ENCODE data around the gene WSCD1. TPM values are rescaled to one million over a fixed set of nuclear protein-coding genes. Genes with fewer than 3 reads are reported as not detected.

WSCD1 gene
- total and polyA plus RNA-seq, 9 donors, result 0.53 to 4.4 (median 1.7) TPM

DNA sequence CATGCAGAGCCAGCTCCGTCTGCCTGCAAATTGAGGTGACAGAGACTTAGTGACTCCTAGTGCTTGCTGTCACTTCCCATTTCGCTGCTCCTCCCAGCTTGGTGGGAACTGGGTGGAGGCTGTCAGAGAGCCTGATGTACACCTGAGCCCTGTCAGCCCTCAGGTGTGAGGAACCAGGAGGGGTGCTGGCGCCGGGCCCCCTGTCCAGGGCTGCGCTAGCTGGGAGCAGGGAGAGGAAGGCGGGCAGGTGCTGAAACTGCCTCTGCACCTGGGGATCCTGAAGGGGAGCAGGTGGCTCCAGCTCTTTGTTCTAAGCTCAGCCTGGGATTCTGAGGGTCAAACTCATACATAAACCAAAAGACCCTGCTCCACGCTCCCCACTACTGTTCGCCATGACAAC is 10.8 kb upstream of the WSCD1 start:
- H3K27ac ChIP-seq, result no peak overlapping the region
- no peaks in the 10 kb centered on the region for H3K4me1 ChIP-seq (ENCODE audit: insufficient read depth)
- no peaks in the 10 kb centered on the region for H3K27me3 ChIP-seq
- H3K9me3 ChIP-seq, result no peaks in the 10 kb centered on the region
- 75 to 81% (median 80%) methylated on average over 8 of the region's 8 CpGs for WGBS, 3 donors
- H3K4me3 ChIP-seq, result no peak overlapping the region
- intact Hi-C loops (cut with DNase I), result no loop called here
- DNase-seq, result no peak
- no peaks in the 10 kb centered on the region for H3K36me3 ChIP-seq
- TF ChIP-seq POLR2A (IDR thresholded peaks at IDR 0.05), result no peak
- no peak for TF ChIP-seq EP300 (IDR thresholded peaks at IDR 0.05)
- TF ChIP-seq, protein P1, sequence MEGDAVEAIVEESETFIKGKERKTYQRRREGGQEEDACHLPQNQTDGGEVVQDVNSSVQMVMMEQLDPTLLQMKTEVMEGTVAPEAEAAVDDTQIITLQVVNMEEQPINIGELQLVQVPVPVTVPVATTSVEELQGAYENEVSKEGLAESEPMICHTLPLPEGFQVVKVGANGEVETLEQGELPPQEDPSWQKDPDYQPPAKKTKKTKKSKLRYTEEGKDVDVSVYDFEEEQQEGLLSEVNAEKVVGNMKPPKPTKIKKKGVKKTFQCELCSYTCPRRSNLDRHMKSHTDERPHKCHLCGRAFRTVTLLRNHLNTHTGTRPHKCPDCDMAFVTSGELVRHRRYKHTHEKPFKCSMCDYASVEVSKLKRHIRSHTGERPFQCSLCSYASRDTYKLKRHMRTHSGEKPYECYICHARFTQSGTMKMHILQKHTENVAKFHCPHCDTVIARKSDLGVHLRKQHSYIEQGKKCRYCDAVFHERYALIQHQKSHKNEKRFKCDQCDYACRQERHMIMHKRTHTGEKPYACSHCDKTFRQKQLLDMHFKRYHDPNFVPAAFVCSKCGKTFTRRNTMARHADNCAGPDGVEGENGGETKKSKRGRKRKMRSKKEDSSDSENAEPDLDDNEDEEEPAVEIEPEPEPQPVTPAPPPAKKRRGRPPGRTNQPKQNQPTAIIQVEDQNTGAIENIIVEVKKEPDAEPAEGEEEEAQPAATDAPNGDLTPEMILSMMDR (IDR thresholded peaks at IDR 0.05), result no peak

DNA sequence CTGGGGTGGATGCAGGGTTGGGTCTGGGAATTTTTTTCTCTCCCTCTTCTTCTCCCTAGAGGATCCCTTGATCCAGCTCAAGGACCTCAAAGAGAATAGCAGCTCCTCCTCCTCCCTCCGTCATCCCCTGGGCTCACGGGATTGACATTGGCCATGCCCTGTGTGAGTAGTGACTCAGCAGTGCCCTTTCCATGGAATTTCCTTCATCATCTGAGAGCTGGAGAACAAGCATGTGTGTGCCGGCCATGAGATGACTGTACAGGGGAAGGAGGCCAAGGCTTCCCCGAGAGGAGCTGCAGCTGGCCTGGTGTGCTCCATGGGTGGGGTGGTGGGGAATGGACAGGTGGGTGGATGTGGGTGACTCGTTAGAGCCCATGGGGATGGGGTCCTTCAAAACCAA is 8.9 kb upstream of the WSCD1 start:
- Histone ChIP-seq H3K4me3 (no peak overlapping the region), H3K36me3 (no peaks in the 10 kb centered on the region), H3K4me1 (ENCODE audit: insufficient read depth) (no peaks in the 10 kb centered on the region), H3K27me3 (no peaks in the 10 kb centered on the region), H3K27ac (no peak overlapping the region), H3K9me3 (no peaks in the 10 kb centered on the region)
- WGBS, 3 donors, result 42 to 45% (median 45%) methylated on average over 5 of the region's 5 CpGs
- intact Hi-C loops (cut with DNase I), result no loop called here
- DNase-seq, result no peak
- TF ChIP-seq POLR2A (IDR thresholded peaks at IDR 0.05), result no peak
- TF ChIP-seq, protein P1 (IDR thresholded peaks at IDR 0.05), result no peak
- no peak for TF ChIP-seq EP300 (IDR thresholded peaks at IDR 0.05)

DNA sequence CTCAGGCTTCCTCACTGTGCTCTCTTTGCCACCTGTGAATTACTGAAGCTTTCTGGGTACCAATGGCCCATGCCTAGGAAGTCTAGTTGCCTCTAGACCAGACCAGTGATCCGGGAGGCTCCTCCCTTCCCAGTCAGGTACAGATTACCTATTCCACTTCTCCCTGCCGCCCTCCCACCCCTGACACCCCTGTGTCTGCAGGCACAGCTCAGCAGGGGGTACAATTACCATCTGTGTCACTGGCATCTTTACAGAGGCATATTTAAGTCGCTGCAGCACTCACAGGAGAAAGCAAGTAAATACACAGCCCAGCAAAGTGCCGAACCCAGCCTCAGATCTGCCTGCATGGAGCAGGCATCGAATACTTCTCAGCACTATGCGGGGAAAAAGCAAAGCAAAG is 5.3 kb upstream of the WSCD1 start:
- TF ChIP-seq EP300 (IDR thresholded peaks at IDR 0.05) (no peak), POLR2A (IDR thresholded peaks at IDR 0.05) (no peak)
- TF ChIP-seq, protein P1 (IDR thresholded peaks at IDR 0.05), result no peak
- WGBS, 3 donors, result 45 to 54% (median 47%) methylated on average over 6 of the region's 6 CpGs
- Histone ChIP-seq H3K27ac (no peak overlapping the region), H3K36me3 (no peaks in the 10 kb centered on the region), H3K9me3 (no peaks in the 10 kb centered on the region), H3K4me3 (no peak overlapping the region), H3K4me1 (ENCODE audit: insufficient read depth) (no peaks in the 10 kb centered on the region), H3K27me3 (no peaks in the 10 kb centered on the region)
- intact Hi-C loops (cut with DNase I), result no loop called here
- DNase-seq, result no peak

DNA sequence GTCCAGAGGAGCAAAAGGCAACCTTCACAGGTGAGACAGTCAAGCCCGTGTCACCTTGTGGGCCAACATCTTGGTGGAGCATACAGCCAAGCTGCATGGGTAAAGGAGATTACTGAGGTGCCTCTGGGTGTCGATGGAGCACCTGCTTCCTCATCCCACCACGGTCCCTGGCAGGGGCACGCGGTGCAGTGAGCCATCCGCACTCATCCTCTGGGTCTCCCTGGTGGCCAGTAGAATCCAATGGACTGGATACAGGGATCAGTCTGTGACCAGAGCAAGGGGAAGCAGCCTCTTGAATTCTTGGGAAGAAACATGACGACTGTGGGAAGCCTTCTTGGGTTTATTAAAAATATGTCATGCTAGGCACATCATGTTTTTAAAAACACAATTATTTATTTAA is 4.8 kb upstream of the WSCD1 start:
- intact Hi-C loops (cut with DNase I), result no loop called here
- no peaks in the 10 kb centered on the region for H3K4me1 ChIP-seq (ENCODE audit: insufficient read depth)
- H3K36me3 ChIP-seq, result no peaks in the 10 kb centered on the region
- H3K27me3 ChIP-seq, result no peaks in the 10 kb centered on the region
- 74 to 85% (median 78%) methylated on average over 7 of the region's 7 CpGs for WGBS, 3 donors
- H3K27ac ChIP-seq, result no peak overlapping the region
- no peak for DNase-seq
- no peaks in the 10 kb centered on the region for H3K9me3 ChIP-seq
- TF ChIP-seq, protein P1 (IDR thresholded peaks at IDR 0.05), result no peak
- TF ChIP-seq EP300 (IDR thresholded peaks at IDR 0.05) (no peak), POLR2A (IDR thresholded peaks at IDR 0.05) (no peak)
- H3K4me3 ChIP-seq, result no peak overlapping the region

Measured in ovary (tissue), 9 donors.